Stimulated activated CD4-positive, alpha-beta T cell treated with anti-CD3 and anti-CD28 coated beads, Interleukin-2, amount 100 ng/mL, for 24 hours (primary cell): Measurements from ENCODE around the gene GRK1.

Source experiments
- DNase-seq, 2 donors: peaks; one replicate each; pipeline ENCODE4 v3.0.0-alpha.2; 2020

Gene GRK1

GRCh38 chr13:113632706-113633484 lies 34.1 kb upstream of the GRK1 start:
- no peak for DNase-seq

GRCh38 chr13:113633485-113633873 lies 33.5 kb upstream of the GRK1 start:
- DNase-seq = no peak

GRCh38 chr13:113634279-113635047 lies 32.6 kb upstream of the GRK1 start:
- DNase-seq = no peak

GRCh38 chr13:113635048-113635420 lies 32.0 kb upstream of the GRK1 start:
- DNase-seq = no peak

GRCh38 chr13:113635709-113636108 lies 31.3 kb upstream of the GRK1 start:
- no peak for DNase-seq

- no peak for DNase-seq
These were observed 30.6 kb upstream of the GRK1 start for GRCh38 chr13:113636266-113636963.

- DNase-seq = no peak
These were observed 29.5 kb upstream of the GRK1 start for GRCh38 chr13:113637262-113638160.

GRCh38 chr13:113638173-113638746 lies 28.8 kb upstream of the GRK1 start:
- no peak for DNase-seq

- no peak for DNase-seq
These were observed 28.2 kb upstream of the GRK1 start for GRCh38 chr13:113638806-113639205.

GRCh38 chr13:113639616-113640262 lies 27.3 kb upstream of the GRK1 start:
- DNase-seq = no peak

- no peak for DNase-seq
These were observed 25.6 kb upstream of the GRK1 start for GRCh38 chr13:113641426-113641825.

- DNase-seq = no peak
These were observed 24.5 kb upstream of the GRK1 start for GRCh38 chr13:113642563-113642962.

GRCh38 chr13:113643593-113643992 lies 23.4 kb upstream of the GRK1 start:
- DNase-seq = no peak

GRCh38 chr13:113644800-113645199 lies 22.2 kb upstream of the GRK1 start:
- DNase-seq = no peak

GRCh38 chr13:113645329-113645728 lies 21.7 kb upstream of the GRK1 start:
- no peak for DNase-seq

- DNase-seq = no peak
These were observed 20.6 kb upstream of the GRK1 start for GRCh38 chr13:113646376-113646775.

- no peak for DNase-seq
These were observed 20.1 kb upstream of the GRK1 start for GRCh38 chr13:113646921-113647340.

- no peak for DNase-seq
These were observed 19.4 kb upstream of the GRK1 start for GRCh38 chr13:113647351-113648215.

GRCh38 chr13:113648216-113648610 lies 18.8 kb upstream of the GRK1 start:
- no peak for DNase-seq

GRCh38 chr13:113649212-113649611 lies 17.8 kb upstream of the GRK1 start:
- DNase-seq = no peak

- DNase-seq = no peak
These were observed 16.7 kb upstream of the GRK1 start for GRCh38 chr13:113650275-113650674.
